GM23338 (cell line): ENCODE results near the gene YPEL5. TPM values are rescaled to one million over a fixed set of nuclear protein-coding genes. Genes with fewer than 3 reads are reported as not detected.

Experiments used
- ATAC-seq: fragments of 200-7000 bp; cut with Tn5 transposase; 3 replicates; pipeline ENCODE4 v1.9.1; 2020
- DNase-seq: peaks from one replicate; pipeline ENCODE4 v3.0.0-alpha.2; 2015; ENCODE audit warnings: low spot score
- H2AFZ ChIP-seq: fragments of 200-600 bp; sonication (generic); 2 replicates; pipeline ENCODE4 v1.8.0; 2016; ENCODE audit warnings: antibody characterized with exemption, mild to moderate bottlenecking, moderate library complexity
- H3F3A ChIP-seq: fragments of 200-600 bp; sonication (generic); replicated peaks from 2 replicates; pipeline ENCODE4 v1.8.0; 2017; ENCODE audit warnings: antibody characterized with exemption, mixed run types, low read depth
- H3K27ac ChIP-seq: fragments of 200-600 bp; sonication (generic); 2 replicates; pipeline ENCODE4 v1.6.1; 2016; ENCODE audit warnings: low read depth
- H3K27me3 ChIP-seq: fragments of 200-600 bp; sonication (generic); 2 replicates; pipeline ENCODE4 v1.8.0; 2016; ENCODE audit warnings: mild to moderate bottlenecking, mixed run types, moderate library complexity; ENCODE audit not compliant: insufficient read depth
- H3K36me3 ChIP-seq: fragments of 200-600 bp; sonication (generic); 2 replicates; pipeline ENCODE4 v1.8.0; 2016; ENCODE audit warnings: mild to moderate bottlenecking; ENCODE audit not compliant: insufficient read depth
- H3K4me1 ChIP-seq: fragments of 200-600 bp; sonication (generic); 2 replicates; pipeline ENCODE4 v1.8.0; 2016; ENCODE audit warnings: mild to moderate bottlenecking, moderate library complexity; ENCODE audit not compliant: insufficient read depth
- H3K4me2 ChIP-seq: fragments of 200-600 bp; sonication (generic); 2 replicates; pipeline ENCODE4 v1.7.1; 2017; ENCODE audit warnings: mixed run types
- H3K4me3 ChIP-seq: fragments of 200-600 bp; sonication (generic); 2 replicates; pipeline ENCODE4 v1.6.1; 2016; ENCODE audit warnings: mixed run types
- H3K79me2 ChIP-seq: fragments of 200-600 bp; sonication (generic); replicated peaks from 2 replicates; pipeline ENCODE4 v1.8.0; 2017; ENCODE audit warnings: mild to moderate bottlenecking; ENCODE audit not compliant: insufficient read depth
- H3K9me2 ChIP-seq: fragments of 200-600 bp; sonication (generic); 2 replicates; pipeline ENCODE4 v1.8.0; 2017; ENCODE audit not compliant: insufficient read depth
- H4K20me1 ChIP-seq: fragments of 200-600 bp; sonication (generic); replicated peaks from 2 replicates; pipeline ENCODE4 v1.8.0; 2017; ENCODE audit warnings: mild to moderate bottlenecking; ENCODE audit not compliant: insufficient read depth
- H3K27ac Mint-ChIP-seq: 2 replicates; pipeline ENCODE4 v1.8.0; 2020; ENCODE audit warnings: inconsistent platforms, mild to moderate bottlenecking, moderate library complexity, mixed read lengths
- H3K27me3 Mint-ChIP-seq: 3 replicates; pipeline ENCODE4 v1.8.0; 2022; ENCODE audit warnings: low read depth, mild to moderate bottlenecking, moderate library complexity, mixed read lengths, inconsistent platforms; ENCODE audit not compliant: insufficient read depth, poor library complexity
- H3K36me3 Mint-ChIP-seq: 3 replicates; pipeline ENCODE4 v1.8.0; 2021; ENCODE audit warnings: low read depth, mild to moderate bottlenecking, inconsistent platforms, moderate library complexity, mixed read lengths
- H3K4me1 Mint-ChIP-seq: 3 replicates; pipeline ENCODE4 v1.8.0; 2020; ENCODE audit warnings: mild to moderate bottlenecking, inconsistent platforms, mixed read lengths
- H3K4me3 Mint-ChIP-seq: 3 replicates; pipeline ENCODE4 v1.8.0; 2021; ENCODE audit warnings: moderate library complexity, mild to moderate bottlenecking, inconsistent platforms, mixed read lengths
- H3K9me3 Mint-ChIP-seq: 3 replicates; pipeline ENCODE4 v1.8.0; 2020; ENCODE audit warnings: moderate library complexity, mild to moderate bottlenecking, inconsistent platforms, mixed read lengths
- CREB1 ChIP-seq: fragments of 250-450 bp; sonication (Bioruptor Pico); IDR thresholded peaks from 2 replicates; pipeline ENCODE4 v1.5.0; 2020; ENCODE audit warnings: low read depth, mild to moderate bottlenecking, moderate library complexity
- CTCF ChIP-seq, 2 experiments: fragments of 200-600 bp in 1 of 2; sonication (generic) in 1 of 2; conservative IDR thresholded peaks; 2 replicates each; pipeline versions ENCODE4 v1.5.1 to v1.6.1; 2016 to 2017; ENCODE audit warnings: antibody characterized with exemption in 2 of 2, low read depth in 2 of 2, mild to moderate bottlenecking in 2 of 2, moderate library complexity in 1 of 2
- ETS1 ChIP-seq: IDR thresholded peaks from 2 replicates; pipeline ENCODE4 v1.6.1; 2016; ENCODE audit warnings: antibody characterized with exemption
- EZH2 ChIP-seq: fragments of 200-600 bp; sonication (generic); IDR thresholded peaks from one replicate; pipeline ENCODE4 v1.8.0; 2017; ENCODE audit warnings: antibody characterized with exemption, mild to moderate bottlenecking, low read depth; ENCODE audit not compliant: unreplicated experiment
- EZH2phosphoT487 ChIP-seq: fragments of 200-600 bp; sonication (generic); IDR thresholded peaks from one replicate; pipeline ENCODE4 v1.8.1; 2018; ENCODE audit warnings: antibody characterized with exemption; ENCODE audit not compliant: unreplicated experiment
- JUNB ChIP-seq: IDR thresholded peaks from one replicate; pipeline ENCODE4 v1.6.1; 2016; ENCODE audit warnings: antibody characterized with exemption; ENCODE audit not compliant: unreplicated experiment
- NANOG ChIP-seq: IDR thresholded peaks from 2 replicates; pipeline ENCODE4 v1.6.1; 2016; ENCODE audit warnings: antibody characterized with exemption, borderline replicate concordance
- POLR2AphosphoS5 ChIP-seq: IDR thresholded peaks from 2 replicates; pipeline ENCODE4 v1.6.1; 2016; ENCODE audit warnings: antibody characterized with exemption, low read depth
- REST ChIP-seq: IDR thresholded peaks from one replicate; pipeline ENCODE4 v1.6.1; 2018; ENCODE audit warnings: antibody characterized with exemption; ENCODE audit not compliant: unreplicated experiment
- STAT1 ChIP-seq: IDR thresholded peaks from one replicate; pipeline ENCODE4 v1.6.1; 2016; ENCODE audit warnings: antibody characterized with exemption; ENCODE audit not compliant: unreplicated experiment
- ZNF114 ChIP-seq: fragments of 250-450 bp; sonication (Bioruptor Pico); IDR thresholded peaks from 2 replicates; pipeline ENCODE4 v1.5.0; 2020; ENCODE audit warnings: mild to moderate bottlenecking, moderate library complexity
- ZNF331 ChIP-seq: fragments of 250-450 bp; sonication (Bioruptor Pico); IDR thresholded peaks from 2 replicates; pipeline ENCODE4 v1.5.0; 2020; ENCODE audit warnings: low read depth, mild to moderate bottlenecking, moderate library complexity
- ZNF462 ChIP-seq: fragments of 250-450 bp; sonication (Bioruptor Pico); IDR thresholded peaks from 2 replicates; pipeline ENCODE4 v1.5.0; 2020; ENCODE audit warnings: mild to moderate bottlenecking, moderate library complexity
- polyA plus RNA-seq: library from polyadenylated mRNA; unstranded; fragments of >200 nt; fragmentation: Nextera tagmentation; extraction: Ambion mirVana; gene quantifications from 2 replicates; pipeline ENCODE4 v1.2.1, GENCODE V29; 2016
- total RNA-seq: library from RNA; depleted of rRNA; stranded (reverse); fragments of >200 nt; shearing (Covaris generic); gene quantifications from 2 replicates; pipeline ENCODE4 v1.2.3, GENCODE V29; 2014

Gene YPEL5
- total and polyA plus RNA-seq, 2 experiments from 2014 or later: 24.9 to 31.1 TPM

DNA sequence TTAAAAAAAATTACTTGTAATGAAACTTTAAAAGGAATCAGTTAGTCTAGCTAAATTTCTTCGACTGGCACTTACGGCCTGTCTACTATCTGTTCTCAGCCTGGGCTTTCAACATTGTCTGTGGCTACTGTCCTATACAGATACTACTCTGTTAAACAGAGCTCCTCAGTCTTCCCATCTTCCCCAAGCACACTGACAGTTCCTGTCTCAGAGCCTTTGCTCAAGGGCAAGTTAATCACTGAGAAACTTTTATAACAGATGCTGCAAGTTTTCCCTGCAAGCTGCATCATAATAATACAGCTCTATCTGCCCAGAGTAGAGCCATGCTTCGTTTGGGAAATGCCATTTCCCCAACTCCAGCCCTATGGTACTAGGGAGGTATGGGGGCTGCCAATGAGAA is 11.3 kb upstream of the YPEL5 start:
- H2AFZ ChIP-seq: no peak overlapping the region
- Mint-ChIP-seq H3K4me3 (no peak overlapping the region), H3K27ac (no peak overlapping the region), H3K9me3 (no peaks in the 10 kb centered on the region), H3K36me3 (no peaks in the 10 kb centered on the region), H3K4me1 (no peaks in the 10 kb centered on the region), H3K27me3 (no peaks in the 10 kb centered on the region)
- DNase-seq (no peak), ATAC-seq (no peak)
- no peaks in the 10 kb centered on the region for H3K4me1 ChIP-seq
- H3K27me3 ChIP-seq: no peaks in the 10 kb centered on the region
- no peak overlapping the region for H3K4me3 ChIP-seq
- H3K79me2 ChIP-seq: no peaks in the 10 kb centered on the region
- H3K36me3 ChIP-seq: no peaks in the 10 kb centered on the region
- no peak overlapping the region for H3K27ac ChIP-seq
- no peak for TF ChIP-seq CREB1
- TF ChIP-seq NANOG: no peak
- no peak for TF ChIP-seq ZNF331 (CRISPR knock-in tag)
- no peak for TF ChIP-seq CTCF (conservative IDR thresholded peaks at IDR 0.05; ENCODE audit: low read depth in 2 of 2)
- TF ChIP-seq REST: no peak
- no peak for TF ChIP-seq STAT1
- TF ChIP-seq ETS1: no peak
- no peak for TF ChIP-seq ZNF114
- TF ChIP-seq EZH2phosphoT487: no peak
- TF ChIP-seq POLR2AphosphoS5: no peak
- no peak for TF ChIP-seq JUNB
- no peak for TF ChIP-seq ZNF462 (CRISPR knock-in tag)
- TF ChIP-seq EZH2: no peak
- H3K4me2 ChIP-seq: no peak overlapping the region
- no peaks in the 10 kb centered on the region for H3F3A ChIP-seq
- no peaks in the 10 kb centered on the region for H4K20me1 ChIP-seq
- H3K9me2 ChIP-seq: no peaks in the 10 kb centered on the region
